GM21723 (cell line): ENCODE measurements around the gene IL17RB.

Experiments
- ATAC-seq: cut with Tn5 transposase; IDR thresholded peaks from one replicate; pipeline ENCODE4 v1.9.1; 2021; ENCODE audit warnings: mild to moderate bottlenecking, moderate library complexity; ENCODE audit not compliant: unreplicated experiment

IL17RB gene

DNA sequence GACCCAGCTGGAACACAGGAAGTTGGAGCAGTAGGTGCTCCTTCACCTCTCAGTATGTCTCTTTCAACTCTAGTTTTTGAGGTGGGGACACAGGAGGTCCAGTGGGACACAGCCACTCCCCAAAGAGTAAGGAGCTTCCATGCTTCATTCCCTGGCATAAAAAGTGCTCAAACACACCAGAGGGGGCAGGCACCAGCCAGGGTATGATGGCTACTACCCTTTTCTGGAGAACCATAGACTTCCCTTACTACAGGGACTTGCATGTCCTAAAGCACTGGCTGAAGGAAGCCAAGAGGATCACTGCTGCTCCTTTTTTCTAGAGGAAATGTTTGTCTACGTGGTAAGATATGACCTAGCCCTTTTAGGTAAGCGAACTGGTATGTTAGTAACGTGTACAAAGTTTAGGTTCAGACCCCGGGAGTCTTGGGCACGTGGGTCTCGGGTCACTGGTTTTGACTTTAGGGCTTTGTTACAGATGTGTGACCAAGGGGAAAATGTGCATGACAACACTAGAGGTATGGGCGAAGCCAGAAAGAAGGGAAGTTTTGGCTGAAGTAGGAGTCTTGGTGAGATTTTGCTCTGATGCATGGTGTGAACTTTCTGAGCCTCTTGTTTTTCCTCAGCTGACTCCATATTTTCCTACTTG, 11.9 kb downstream of the IL17RB start:
- ATAC-seq: no peak

DNA sequence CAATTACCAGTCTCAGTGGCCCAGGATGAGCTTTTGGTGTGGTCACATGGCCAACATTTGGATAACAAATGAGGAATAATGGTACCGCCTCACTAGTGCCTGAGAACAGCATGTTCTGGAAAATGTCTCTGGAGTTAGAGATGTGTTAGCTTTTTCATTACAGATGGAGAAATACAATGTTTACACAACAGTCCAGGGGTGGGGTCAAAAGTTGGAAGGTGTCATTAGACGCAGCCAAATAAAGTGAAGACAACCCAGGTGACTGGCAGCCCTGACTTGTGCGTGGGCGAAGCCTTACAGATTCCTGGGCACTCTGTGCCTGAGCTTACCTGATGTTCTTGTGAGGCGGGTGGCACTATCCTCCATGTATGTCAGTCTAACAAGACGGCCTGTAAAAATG, 12.8 kb downstream of the IL17RB start:
- no peak for ATAC-seq

DNA sequence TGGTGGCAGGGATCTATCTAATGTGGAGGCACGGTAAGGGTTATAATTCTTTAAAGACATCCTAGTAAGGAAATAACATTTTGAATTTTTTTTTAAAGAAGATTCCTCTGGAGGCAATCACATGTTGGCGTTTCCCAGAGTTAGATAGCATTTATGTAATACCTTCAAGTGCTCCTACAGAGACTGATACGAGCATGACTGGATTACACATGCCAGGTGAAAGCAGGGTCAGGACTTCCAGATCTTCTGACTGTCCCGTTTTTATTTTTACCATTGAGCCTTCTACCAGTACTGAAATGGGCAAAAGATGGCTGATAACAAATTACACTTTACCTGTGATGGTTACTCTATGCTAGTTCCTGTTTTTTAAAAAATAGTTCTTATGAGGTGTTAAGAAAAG, 13.8 kb downstream of the IL17RB start:
- ATAC-seq: no peak

DNA sequence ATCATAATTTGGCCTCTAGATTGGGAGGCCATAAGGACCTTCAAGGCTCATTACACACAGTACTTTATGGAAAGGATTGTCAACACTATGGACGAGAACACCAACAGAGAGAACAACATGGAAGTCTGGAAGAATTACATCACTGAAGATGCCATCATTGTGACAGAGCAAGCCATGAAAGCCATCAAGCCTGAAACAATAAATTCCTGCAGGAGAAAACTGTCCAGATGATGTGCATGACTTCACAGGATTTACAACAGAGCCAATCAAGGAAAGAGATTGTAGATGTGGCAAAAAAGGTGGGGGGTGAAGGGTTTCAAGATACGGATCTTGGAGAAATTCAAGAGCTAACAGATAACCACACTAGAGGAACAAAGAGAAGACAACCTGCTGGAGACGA, 15.9 kb downstream of the IL17RB start:
- ATAC-seq: no peak

DNA sequence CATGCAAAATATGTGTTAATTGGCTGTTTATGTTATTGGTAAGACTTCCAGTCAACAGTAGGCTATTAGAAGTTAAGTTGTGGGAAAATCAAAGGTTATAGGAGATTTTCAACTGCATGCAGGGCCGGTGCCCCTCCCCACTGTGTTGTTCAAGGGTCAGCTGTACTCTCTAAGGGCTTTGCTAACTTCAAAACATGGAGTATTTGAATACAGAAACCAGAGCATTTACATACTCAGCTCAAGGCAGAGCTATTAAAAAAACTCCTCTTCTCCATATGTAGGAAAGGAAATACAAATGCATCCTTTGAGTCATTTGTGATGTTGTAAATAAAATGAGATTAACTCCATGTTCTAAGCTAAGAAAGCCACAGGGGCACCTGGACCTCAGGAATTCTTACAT, 16.8 kb downstream of the IL17RB start:
- ATAC-seq: no peak

DNA sequence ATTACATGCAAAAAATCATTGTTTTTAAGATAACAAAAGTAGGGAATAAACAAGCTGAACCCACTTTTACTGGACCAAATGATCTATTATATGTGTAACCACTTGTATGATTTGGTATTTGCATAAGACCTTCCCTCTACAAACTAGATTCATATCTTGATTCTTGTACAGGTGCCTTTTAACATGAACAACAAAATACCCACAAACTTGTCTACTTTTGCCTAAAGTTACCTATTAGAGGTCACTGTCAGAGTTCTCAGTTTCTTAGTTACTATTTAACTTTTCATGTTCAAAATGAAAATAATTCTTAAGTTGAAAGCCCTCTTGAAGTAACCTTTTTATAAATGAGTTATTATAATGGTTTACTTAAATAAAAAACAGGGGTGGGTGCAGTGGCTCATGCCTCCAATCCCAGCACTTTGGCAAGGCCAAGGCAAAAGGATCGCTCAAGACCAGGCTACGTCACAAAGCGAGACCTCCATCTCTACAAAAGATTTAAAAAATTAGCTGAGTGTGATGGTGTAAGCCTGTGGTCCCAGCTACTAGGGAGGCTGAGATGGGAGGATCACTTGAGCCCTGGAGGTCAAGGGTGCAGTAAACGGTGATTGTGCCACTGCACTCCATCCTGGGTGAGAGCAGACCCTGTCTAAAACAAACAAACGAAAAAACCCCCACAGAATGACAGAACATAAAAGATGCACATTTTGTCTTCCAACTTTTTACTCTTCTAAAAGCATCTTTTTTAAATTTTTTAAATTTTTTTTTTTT, 19.5 kb downstream of the IL17RB start:
- ATAC-seq: no peak

DNA sequence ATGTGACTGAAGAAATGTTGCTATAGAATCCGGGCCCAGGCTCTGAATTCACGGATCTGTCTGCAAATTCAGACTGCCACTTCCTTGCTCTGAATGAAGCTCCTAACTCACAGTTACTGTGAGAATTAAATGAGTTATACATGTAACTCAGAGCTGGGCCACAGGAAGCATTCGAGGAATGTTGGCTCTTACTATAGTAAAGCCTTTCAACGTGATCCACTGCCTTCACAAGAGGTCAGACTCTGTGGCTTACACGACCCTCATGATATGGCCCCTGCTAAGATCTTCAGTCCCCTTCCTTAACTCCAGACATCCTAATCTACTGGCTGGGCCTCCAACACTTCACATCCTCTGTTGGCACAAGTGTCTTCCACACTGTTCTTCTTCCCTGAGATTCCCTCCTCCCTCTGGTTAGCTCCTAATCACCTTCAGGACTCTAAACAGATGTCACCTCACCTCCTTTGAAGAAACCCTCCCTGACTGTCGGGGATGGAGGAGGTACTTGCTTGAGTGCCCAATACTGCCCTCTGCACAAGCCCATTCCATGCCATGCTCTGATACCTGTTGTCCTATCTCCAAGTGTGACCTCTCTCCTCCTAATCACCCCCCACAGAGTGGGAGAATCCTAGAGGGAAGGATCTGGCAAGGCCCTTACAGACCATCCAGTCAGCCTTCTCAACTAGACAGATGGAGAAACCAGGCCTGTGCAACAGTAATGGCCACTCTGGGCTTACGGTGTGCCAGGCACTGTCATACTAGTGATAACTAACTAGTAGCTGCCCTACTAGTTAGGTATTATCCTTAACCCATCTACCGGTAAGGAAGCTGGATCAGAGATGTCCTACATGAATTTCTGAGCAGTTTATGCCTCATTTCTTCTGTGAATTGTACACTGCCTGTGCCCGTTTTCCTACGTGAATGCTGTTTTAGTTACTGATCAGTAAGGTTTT, 34.3 kb downstream of the IL17RB start:
- no peak for ATAC-seq

DNA sequence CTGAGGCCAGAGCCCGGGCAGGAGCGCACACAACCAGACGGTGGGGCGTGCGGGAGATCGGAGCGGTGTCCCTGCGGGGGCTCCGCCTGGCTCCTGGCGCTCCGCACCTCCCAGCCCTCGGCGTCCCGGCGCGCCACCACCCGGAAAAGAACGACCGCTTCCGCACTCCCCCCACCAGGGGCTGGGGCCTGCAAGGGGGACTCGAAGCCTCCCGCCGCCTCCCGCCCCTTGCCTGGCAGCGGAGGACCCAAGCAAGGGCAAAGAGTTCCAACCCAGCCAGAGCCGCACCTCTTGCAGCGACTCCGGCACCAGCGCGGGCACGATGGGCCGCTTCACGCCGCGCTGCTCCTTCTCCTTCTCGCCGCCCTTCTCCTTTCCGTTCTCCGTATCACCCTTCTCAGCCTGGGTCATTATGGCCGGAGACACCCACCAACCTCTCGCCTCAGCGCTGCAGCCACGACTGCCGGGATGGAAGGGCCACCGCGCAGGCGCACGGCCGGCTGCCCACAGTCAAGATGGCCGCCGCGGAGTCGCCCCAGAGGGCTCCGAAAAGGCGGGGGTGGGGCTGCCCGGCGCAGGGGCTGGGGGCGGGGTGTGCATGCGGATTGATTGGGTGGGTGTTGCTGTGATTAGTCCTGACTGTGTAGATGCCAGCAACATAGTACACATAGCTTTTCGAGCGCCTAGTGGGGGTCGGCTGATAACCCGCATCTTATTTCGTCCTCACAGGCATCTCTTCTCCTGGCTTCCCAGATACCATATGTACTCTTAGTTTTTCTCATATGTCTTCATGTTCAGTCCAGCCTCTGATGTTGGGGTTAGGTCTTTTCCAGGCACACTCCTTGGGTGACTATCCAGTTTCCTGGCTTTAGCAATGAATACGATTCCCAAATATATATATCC, 35.6 kb downstream of the IL17RB start, which contains the start of gene ACTR8:
Gene ACTR8 (minus strand): TSS at position 462 of the 903 bp plus-strand sequence. CDS start 51 bp downstream, at position 411.
- peak; percentile 89 for ATAC-seq

DNA sequence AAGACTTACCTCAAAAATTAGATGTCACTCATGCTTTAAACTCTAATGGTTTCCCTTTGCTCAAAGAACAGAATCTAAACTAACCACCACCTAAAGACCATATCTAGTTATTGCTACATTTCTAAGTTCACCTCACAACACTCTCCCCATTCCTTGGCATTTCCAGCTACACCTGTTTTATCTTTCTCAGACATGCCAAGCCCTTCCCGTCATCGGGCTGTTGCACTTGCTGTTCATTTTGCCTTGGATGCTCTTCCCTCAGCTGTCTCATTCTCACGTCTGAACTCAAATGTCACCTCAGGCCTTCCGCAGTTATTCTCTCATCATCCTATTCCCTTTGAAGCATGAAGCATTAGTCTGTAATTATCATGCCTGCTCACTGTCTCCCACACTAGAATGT, 36.6 kb downstream of the IL17RB start:
- ATAC-seq: no peak

DNA sequence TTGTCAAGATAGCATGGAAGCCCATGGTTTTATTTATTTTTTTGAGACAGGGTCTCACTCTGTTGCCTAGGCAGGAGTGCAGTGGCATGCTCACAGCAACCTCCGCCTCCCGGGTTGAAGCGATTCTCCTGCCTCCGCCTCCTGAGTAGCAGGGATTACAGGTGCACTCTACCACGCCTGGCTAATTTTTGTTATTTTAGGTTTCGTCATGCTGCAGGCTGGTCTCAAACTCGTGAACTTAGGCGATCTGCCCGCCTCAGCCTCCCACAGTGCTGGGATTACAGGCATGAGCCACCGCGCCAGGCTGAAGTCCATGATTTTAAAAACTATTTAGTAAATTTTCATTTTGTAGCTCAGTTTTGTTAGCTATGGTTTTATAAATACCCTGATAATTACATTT, 38.3 kb downstream of the IL17RB start:
- no peak for ATAC-seq

DNA sequence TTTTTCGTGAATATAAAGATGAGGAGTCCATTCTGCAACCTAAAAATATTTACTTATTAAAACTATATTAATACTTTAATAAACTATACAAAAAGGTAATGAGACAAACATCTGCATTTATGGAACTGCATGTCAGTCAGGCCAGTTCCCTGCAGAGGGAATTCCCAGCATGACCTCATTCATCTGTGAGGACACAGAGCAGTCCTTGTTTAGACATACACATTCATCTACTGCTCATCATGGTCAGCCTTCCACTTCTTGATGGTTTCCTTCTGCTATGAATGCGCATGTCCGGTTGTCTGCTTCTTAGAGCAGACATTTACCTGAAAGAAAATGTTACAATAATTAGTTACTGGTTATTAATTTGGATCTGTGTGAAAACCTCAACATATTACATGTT, 38.9 kb downstream of the IL17RB start:
- ATAC-seq: no peak

DNA sequence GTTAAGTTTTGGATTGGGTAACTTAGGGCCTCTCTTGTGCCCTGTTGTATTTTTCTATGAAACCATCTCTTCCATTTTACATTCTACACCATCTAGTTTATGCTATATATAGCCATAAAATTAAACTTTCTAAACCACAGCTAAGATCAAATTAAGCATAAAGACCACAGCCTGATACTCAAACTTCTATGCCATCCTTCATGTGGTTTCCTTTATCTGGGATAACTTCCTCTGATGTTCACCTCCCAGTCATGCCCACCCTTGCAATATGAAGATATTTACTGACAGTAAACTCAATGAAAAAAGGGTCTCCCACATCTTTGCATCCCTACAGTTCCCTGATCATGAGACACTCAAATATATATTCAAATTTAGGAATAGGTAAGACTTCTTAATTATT, 41.1 kb downstream of the IL17RB start:
- ATAC-seq: no peak

DNA sequence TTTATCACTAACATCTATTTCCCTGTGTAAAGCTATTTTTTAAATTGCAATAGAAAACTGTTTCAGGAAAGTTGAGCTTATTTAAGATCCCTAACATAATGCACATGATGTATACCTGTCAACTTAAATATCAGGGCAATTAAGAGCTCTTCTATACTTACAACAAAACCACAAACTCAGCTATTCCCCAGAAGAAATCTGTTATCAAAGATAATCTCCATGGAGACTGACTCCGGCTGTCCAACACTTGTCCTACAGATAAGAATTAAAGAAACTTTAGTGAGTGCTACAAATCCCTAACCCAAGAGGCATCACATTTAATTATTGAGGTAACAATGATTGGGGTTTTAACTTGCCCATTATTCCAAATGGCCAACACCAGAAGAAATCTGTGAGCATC, 41.9 kb downstream of the IL17RB start:
- no peak for ATAC-seq

DNA sequence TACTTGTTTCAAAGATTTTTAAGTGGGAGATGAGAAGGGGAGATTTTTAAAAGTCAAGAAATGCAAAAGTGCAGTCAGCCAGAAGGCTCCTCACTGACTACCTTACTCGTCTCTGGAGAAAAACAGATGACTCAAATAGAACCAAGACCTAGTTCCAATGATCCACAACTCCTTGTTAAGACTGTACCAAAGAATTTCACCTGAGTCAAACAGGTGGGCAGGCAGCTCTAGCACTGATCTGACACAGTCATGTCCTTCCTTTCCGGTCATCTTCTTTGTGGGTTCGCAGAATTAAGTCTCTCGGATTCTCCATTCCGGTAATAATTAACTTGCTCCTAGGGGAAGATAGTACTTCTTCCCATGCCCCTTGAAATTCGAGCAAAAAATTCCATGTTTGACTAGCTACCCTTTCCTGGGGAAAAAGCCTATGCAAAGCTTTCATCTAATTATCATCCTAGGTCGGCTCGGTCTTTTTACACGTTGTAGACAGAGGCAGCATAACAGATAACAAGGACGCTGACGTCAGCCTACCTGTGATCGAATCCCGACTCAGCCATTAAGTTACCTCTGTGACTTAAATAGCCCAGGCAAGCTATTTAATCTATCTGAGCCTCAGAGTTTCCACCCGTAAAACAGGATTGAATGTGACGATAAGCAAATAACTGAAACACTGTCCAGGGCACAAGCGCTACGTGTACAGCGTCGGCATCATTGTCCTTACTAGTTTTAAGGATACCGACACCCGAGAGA, 44.5 kb downstream of the IL17RB start:
- ATAC-seq: no peak

DNA sequence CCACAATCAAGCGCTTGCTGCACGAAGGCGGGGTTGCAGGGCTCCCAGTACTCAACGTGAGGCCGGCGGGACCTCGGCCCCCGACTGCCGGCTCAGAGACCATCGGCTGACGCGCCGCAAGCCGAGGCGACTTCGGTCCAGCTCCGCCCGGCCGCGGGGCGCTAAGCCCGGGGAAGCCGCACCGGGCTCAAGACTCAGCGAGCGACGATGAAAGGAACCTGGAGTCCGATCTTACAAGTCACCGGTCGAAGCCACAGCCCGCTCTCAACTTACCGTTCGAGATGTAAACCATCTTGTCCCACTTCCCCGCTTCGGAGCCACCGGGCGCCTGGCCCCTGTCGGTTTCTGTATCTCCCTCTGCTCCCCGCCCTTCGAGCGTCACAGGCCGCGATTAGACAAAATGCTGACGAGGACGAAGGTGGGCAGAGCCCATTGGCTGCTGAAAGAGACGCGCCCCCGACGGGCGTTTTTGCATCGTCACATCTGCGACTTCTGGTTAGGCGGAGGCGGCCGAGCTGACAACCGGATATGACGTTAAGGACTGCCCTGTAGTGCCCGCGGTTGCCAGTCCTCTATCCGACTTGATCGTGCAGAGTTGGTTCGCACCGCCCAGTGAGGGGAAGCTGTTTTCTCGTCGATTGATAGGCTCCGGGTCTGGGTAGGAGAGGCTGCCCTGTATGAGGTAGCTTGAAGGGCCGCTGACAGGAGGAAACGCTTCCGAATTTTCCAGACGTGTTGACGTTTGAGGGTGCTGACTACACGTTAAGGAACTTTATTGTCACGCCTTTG, 45.3 kb downstream of the IL17RB start, which contains the start of gene SELENOK:
Gene SELENOK (minus strand): TSS at position 363 of the 789 bp plus-strand sequence.
- peak; percentile 95 for ATAC-seq

DNA sequence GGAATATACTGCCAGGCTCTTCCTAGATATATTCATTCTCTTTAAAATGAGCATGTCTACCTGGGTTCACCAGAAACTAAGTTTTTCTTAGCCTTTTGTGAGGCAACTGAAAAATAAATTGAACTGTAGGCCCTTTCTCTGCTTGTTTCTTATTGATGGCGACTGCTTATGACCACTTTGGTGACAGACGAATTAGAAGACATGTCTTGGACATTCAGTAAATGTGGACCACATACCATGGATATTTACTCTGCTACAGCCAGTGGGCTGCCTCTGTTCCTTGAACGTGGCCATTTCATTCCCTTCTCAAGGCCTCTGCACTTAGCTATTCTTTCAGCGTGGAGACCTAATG, 45.9 kb downstream of the IL17RB start:
- no peak for ATAC-seq

DNA sequence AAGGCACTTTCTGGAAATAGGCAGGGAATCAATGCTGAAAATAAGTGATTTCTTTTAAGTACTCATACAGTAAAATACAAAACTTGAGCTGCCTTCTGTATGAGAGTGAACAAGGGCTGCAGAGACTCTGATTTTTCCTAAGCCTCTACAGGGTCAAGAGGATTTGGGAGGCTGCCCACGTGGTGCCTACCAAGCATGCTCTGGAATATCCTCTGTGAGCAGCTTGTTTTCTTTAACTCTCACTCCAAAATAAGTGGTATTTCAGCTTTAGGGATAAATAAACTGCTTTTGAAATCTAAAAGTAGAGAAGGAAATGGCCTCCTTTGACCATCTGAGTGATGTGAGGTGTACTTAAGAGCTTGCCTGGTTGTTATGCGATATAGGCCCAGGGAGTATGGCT, 53.4 kb downstream of the IL17RB start:
- ATAC-seq: no peak

DNA sequence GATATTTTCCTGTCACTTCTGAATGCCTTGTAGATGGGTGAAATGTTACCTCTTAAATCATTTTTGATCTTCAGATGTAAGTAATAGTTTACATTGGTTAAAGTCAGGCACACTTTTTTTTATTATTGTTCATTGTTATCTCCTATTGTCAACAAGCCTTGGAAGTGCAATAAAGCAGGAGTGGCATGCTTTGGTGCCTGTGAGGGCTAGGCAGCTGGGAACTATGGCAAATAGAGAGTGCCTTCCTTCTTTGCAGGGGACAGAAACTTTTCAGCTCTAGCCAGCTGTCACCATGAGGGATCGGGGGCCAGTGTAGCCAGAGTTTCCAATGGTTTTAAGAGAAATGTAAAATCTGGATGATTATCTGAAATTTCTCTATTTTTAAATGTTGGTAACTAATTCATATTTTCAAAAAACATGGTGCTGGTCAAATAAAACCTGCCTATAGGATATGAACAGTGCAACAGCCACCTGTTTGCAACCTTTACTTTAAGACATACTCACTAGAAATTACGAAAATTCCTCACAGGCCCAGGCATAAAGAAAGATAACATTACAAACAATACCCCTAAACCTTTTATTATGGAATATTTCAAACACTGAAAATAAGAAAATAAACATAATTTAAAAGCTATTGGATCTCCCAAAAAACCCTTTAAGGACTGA, 54.4 kb downstream of the IL17RB start:
- ATAC-seq: no peak
